ENCODE measurements around the gene USP17L12. TPM values are rescaled to one million over a fixed set of nuclear protein-coding genes. Genes with fewer than 3 reads are reported as not detected.
"Not testable (repeated sequence)": the region's sequence is repeated elsewhere in the genome, so short reads cannot be mapped to it uniquely, and the experiment has no call there.

The USP17L12 gene
- total RNA-seq, 2 donors from 2014 or later = not detected

- no CpG with 5 or more reads among the region's 15 CpGs for WGBS, 2 donors
- H3K27ac ChIP-seq; intact Hi-C loops (cut with DNase I); H3K36me3 ChIP-seq (replicated peaks in 1 of 2; ENCODE audit: insufficient read depth in 1 of 2, low read depth in 2 of 2); H3K27me3 ChIP-seq; H3K4me3 ChIP-seq; DNase-seq; H3K9me3 ChIP-seq; ATAC-seq; H3K4me1 ChIP-seq: not testable (repeated sequence)
Measured at GRCh38 chr4:9257824-9258223, 37.9 kb downstream of the USP17L12 start, which contains the start of gene USP17L20. TSS of gene USP17L20 (plus strand) at chr4:9258124. CDS start at chr4:9258124, 0 bp downstream.

- intact Hi-C loops (cut with DNase I) = not testable (repeated sequence)
Measured at GRCh38 chr4:9262572-9262971, 42.6 kb downstream of the USP17L12 start, which contains the start of gene USP17L21. TSS of gene USP17L21 (plus strand) at chr4:9262872. CDS start at chr4:9262872, 0 bp downstream.

GRCh38 chr4:9267319-9267718 lies 47.4 kb downstream of the USP17L12 start, which contains the start of gene USP17L22:
TSS of gene USP17L22 (plus strand) at chr4:9267619. CDS start at chr4:9267619, 0 bp downstream.
- no CpG with 5 or more reads among the region's 15 CpGs for WGBS, 2 donors
- intact Hi-C loops (cut with DNase I); H3K27ac ChIP-seq; H3K36me3 ChIP-seq (replicated peaks in 1 of 2; ENCODE audit: insufficient read depth in 1 of 2, low read depth in 2 of 2); H3K4me1 ChIP-seq; H3K27me3 ChIP-seq; ATAC-seq; H3K4me3 ChIP-seq; H3K9me3 ChIP-seq; DNase-seq: not testable (repeated sequence)

More at GRCh38 chr4:9262572-9262971, 42.6 kb downstream of the USP17L12 start, which contains the start of gene USP17L21:
- H3K36me3 ChIP-seq (replicated peaks in 1 of 2; ENCODE audit: insufficient read depth in 1 of 2, low read depth in 2 of 2); H3K4me3 ChIP-seq; H3K4me1 ChIP-seq; ATAC-seq; DNase-seq; H3K27ac ChIP-seq; H3K9me3 ChIP-seq; H3K27me3 ChIP-seq: not testable (repeated sequence)
- WGBS, 2 donors = no CpG with 5 or more reads among the region's 13 CpGs

Other genes starting within 250 kb of the USP17L12 start
- not detected for gene FAM90A26, start 49.7 kb upstream of the USP17L12 start, total RNA-seq
- not detected for gene USP17L10, start 9.5 kb upstream of the USP17L12 start, total RNA-seq
- not detected for gene USP17L11, start 4.7 kb upstream of the USP17L12 start, total RNA-seq
- gene USP17L13, start 4.7 kb downstream of the USP17L12 start, total RNA-seq = not detected
- gene USP17L15, start 14.2 kb downstream of the USP17L12 start, total RNA-seq = not detected
- not detected for gene USP17L17, start 23.7 kb downstream of the USP17L12 start, total RNA-seq
- gene USP17L18, start 28.5 kb downstream of the USP17L12 start, total RNA-seq = not detected
- gene USP17L19, start 33.2 kb downstream of the USP17L12 start, total RNA-seq = not detected
- gene USP17L20, start 38.0 kb downstream of the USP17L12 start, total RNA-seq = not detected
- not detected for gene USP17L21, start 42.7 kb downstream of the USP17L12 start, total RNA-seq
- not detected for gene USP17L22, start 47.5 kb downstream of the USP17L12 start, total RNA-seq
- not detected for gene USP17L24, start 105.0 kb downstream of the USP17L12 start, total RNA-seq
- gene USP17L25, start 109.8 kb downstream of the USP17L12 start, total RNA-seq = not detected
- not detected for gene USP17L26, start 114.5 kb downstream of the USP17L12 start, total RNA-seq
- not detected for gene USP17L5, start 119.3 kb downstream of the USP17L12 start, total RNA-seq
- not detected for gene USP17L27, start 124.0 kb downstream of the USP17L12 start, total RNA-seq
- gene USP17L28, start 128.7 kb downstream of the USP17L12 start, total RNA-seq = not detected
- gene USP17L29, start 133.5 kb downstream of the USP17L12 start, total RNA-seq = not detected
- gene USP17L30, start 143.0 kb downstream of the USP17L12 start, total RNA-seq = not detected
- gene DEFB131A, start 224.3 kb downstream of the USP17L12 start, total RNA-seq = not detected